22Rv1 (cell line): ENCODE data around the gene SMCHD1.

ENCODE experiments used
- ZFX ChIP-seq: fragments of 450-650 bp; IDR thresholded peaks from 2 replicates; pipeline ENCODE4 v1.6.1; 2017; ENCODE audit warnings: antibody characterized with exemption, borderline replicate concordance
- TF ChIP-seq, protein P1 (sequence below): fragments of 450-650 bp; IDR thresholded peaks from 2 replicates; pipeline ENCODE4 v1.5.1; 2017; ENCODE audit warnings: mild to moderate bottlenecking

DNA sequence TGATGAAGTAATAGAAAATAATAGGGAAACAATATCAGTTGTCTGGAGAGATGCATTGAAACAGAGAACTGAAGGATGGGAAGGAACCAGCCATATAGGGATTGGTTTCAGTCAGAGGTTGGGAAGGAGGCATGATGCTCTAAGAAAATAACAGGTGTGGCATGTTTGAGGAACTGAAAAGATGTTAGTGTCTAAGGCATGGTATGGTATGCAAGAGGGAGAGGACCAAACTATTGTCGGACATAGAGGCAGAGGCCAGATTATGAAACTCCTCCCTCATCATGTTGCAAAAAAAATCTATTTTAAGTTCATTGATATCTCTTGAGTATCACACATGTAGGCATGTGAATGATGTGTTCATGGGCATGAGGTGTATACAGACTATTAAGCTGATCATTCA, 142.4 kb downstream of the SMCHD1 start:
- TF ChIP-seq, protein P1, sequence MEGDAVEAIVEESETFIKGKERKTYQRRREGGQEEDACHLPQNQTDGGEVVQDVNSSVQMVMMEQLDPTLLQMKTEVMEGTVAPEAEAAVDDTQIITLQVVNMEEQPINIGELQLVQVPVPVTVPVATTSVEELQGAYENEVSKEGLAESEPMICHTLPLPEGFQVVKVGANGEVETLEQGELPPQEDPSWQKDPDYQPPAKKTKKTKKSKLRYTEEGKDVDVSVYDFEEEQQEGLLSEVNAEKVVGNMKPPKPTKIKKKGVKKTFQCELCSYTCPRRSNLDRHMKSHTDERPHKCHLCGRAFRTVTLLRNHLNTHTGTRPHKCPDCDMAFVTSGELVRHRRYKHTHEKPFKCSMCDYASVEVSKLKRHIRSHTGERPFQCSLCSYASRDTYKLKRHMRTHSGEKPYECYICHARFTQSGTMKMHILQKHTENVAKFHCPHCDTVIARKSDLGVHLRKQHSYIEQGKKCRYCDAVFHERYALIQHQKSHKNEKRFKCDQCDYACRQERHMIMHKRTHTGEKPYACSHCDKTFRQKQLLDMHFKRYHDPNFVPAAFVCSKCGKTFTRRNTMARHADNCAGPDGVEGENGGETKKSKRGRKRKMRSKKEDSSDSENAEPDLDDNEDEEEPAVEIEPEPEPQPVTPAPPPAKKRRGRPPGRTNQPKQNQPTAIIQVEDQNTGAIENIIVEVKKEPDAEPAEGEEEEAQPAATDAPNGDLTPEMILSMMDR: no peak
- TF ChIP-seq ZFX: no peak
